C4-2B (cell line): ENCODE results near the gene LMF2.
"Not testable (repeated sequence)": the region's sequence is repeated elsewhere in the genome, so short reads cannot be mapped to it uniquely, and the experiment has no call there.

Experiments
- H3K27ac ChIP-seq: fragments of 450-650 bp; 2 replicates; pipeline ENCODE4 v1.5.1; 2017
- ZFX ChIP-seq: fragments of 450-650 bp; IDR thresholded peaks from 2 replicates; pipeline ENCODE4 v1.6.1; 2017
- TF ChIP-seq, protein P1 (sequence below): fragments of 450-650 bp; conservative IDR thresholded peaks from 2 replicates; pipeline ENCODE4 v1.5.1; 2017; ENCODE audit warnings: mild to moderate bottlenecking

LMF2 gene

DNA sequence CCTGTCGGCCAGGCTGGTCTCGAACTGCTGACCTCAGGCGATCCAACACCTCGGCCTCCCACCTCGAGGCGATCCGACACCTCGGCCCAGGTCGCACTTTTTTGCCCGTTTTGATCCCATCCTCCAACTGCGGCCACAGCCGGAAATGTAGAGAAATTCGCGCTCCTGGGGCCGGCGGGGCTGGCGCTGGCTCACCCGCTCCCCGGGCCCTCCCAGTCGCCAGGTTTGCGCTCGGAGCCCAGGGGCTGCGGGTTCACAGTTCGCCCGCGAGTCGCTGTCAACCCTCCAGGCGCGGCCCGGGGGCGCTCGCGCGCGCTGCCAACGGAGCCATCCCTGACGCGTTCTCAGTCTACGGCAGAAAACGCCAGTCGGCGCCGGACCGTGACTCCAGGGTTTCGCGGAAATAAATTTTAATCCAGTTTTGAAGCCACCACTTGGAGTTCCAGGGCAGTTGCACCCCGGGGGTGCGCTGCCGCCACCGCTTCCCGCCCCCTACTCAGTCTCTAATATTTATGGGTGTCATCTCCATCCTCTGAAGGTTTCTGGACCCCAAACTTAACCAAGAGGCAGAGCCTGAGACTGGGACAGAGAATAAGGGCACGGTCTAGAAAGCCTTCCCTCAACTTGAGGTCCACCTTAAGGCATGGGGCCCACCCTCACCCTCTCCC lies 36.7 kb upstream of the LMF2 start:
- TF ChIP-seq, protein P1, sequence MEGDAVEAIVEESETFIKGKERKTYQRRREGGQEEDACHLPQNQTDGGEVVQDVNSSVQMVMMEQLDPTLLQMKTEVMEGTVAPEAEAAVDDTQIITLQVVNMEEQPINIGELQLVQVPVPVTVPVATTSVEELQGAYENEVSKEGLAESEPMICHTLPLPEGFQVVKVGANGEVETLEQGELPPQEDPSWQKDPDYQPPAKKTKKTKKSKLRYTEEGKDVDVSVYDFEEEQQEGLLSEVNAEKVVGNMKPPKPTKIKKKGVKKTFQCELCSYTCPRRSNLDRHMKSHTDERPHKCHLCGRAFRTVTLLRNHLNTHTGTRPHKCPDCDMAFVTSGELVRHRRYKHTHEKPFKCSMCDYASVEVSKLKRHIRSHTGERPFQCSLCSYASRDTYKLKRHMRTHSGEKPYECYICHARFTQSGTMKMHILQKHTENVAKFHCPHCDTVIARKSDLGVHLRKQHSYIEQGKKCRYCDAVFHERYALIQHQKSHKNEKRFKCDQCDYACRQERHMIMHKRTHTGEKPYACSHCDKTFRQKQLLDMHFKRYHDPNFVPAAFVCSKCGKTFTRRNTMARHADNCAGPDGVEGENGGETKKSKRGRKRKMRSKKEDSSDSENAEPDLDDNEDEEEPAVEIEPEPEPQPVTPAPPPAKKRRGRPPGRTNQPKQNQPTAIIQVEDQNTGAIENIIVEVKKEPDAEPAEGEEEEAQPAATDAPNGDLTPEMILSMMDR, result no peak
- TF ChIP-seq ZFX, result no peak
- H3K27ac ChIP-seq, result no peak overlapping the region

- no peak overlapping the region for H3K27ac ChIP-seq
- TF ChIP-seq, protein P1, result no peak
- TF ChIP-seq ZFX, result no peak
Measured at GRCh38 chr22:50542416-50542927, 35.0 kb upstream of the LMF2 start.

GRCh38 chr22:50541667-50542026 lies 34.1 kb upstream of the LMF2 start:
- not testable (repeated sequence) for H3K27ac ChIP-seq

DNA sequence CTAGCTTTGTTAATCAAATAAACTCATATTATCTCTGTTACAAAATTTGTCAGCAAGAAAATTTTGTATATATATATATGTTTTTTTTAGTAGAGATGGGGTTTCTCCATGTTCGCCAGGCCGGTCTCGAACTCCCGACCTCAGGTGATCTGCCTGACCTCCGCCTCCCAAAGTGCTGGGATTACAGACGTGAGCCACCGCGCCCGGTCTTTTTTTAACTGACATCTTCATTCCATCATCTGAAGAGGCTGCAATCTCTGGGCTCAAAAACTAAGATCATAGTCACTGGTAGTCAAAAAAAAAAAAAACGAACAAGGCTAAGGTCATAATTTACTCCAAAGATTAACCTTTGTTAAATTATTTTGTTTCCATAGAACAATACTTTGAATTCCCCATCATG lies 32.9 kb upstream of the LMF2 start:
- H3K27ac ChIP-seq, result no peak overlapping the region

GRCh38 chr22:50537765-50538164 lies 30.3 kb upstream of the LMF2 start:
- H3K27ac ChIP-seq, result no peak overlapping the region
- TF ChIP-seq ZFX, result no peak
- TF ChIP-seq, protein P1, result no peak

More for the DNA sequence above, 32.9 kb upstream of the LMF2 start:
- TF ChIP-seq ZFX, result no peak
- TF ChIP-seq, protein P1, result no peak

DNA sequence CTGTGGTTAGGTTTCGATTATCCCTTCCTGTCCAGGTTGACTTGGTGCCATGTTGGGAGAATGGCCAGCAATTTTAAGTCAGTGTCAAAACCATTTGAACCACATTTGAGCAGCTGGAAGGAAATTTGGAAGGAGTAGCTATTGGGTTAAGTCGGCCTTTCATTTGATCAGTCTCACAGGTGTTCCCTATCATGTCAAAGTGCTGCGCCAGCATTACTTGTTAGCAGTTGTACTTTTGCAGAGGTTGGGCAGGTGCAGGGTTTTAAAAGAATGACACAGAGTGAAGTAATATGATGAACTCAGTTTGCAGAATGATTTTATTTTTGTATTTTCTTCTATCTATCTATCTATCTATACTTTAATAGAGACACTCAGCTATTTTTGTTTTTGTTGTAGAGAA lies 28.7 kb upstream of the LMF2 start:
- H3K27ac ChIP-seq, result no peak overlapping the region
- TF ChIP-seq, protein P1, result no peak
- TF ChIP-seq ZFX, result no peak

GRCh38 chr22:50535113-50535512 lies 27.6 kb upstream of the LMF2 start:
- H3K27ac ChIP-seq, result no peak overlapping the region

DNA sequence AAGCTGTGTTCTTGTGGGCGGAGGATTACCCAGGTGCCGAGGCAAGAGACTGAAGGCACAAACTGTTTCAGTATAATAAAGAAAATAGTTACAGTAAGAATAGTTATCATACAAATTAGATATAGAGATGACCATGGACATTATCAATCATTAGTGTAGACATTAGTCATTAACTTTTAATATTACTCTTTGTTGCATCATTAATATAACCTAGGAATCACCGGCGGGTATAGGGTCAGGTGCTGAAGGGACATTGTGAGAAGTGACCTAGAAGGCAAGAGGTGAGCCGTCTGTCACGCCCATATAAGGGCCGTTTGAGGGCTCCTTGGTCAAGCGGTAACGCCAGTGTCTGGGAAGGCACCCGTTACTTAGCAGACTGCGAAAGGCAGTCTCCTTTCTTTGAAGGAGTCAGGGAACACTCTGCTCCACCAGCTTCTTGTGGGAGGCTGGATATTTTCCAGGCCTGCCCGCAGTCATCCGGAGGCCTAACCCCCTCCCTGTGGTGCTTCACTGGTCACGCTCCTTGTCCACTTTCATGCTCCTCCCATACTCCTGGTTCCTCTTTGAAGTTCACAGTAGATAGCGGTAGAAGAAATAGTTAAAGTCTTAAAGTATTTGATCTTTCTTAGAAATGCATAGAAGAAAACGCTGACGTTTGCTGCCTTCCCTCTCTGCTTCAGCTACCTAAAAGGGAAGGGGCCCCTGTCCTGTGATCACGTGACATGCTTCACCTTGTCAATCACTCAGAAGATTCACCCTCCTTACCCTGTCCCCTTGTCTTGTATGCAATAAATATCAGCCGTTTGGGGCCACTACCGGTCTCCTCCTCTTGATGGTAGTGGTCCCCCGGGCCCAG lies 26.6 kb upstream of the LMF2 start:
- H3K27ac ChIP-seq, result not testable (repeated sequence)

More at GRCh38 chr22:50535113-50535512, 27.6 kb upstream of the LMF2 start:
- no peak for TF ChIP-seq ZFX
